GM20431 (cell line): ENCODE data around the gene LRRC75A.

Experiments used
- in situ Hi-C: fragments of 300-500 bp; cut with MseI, MboI; formaldehyde crosslinking; loops from one replicate; pipeline ENCODE4 v1.15.0; 2020; ENCODE audit warnings: low sequenced_read_pairs; ENCODE audit not compliant: unreplicated experiment

LRRC75A gene

GRCh38 chr17:16495561-16495960 is 3.6 kb upstream of the LRRC75A start:
- in situ Hi-C loops = no loop called here

GRCh38 chr17:16494059-16494458 is 2.1 kb upstream of the LRRC75A start:
- in situ Hi-C loops = no loop called here

GRCh38 chr17:16493531-16494046 is 1.6 kb upstream of the LRRC75A start:
- in situ Hi-C loops = no loop called here

GRCh38 chr17:16492613-16493530 is 879 bp upstream of the LRRC75A start:
- in situ Hi-C loops = no loop called here

- in situ Hi-C loops = no loop called here
Observed at GRCh38 chr17:16491131-16491702, 776 bp downstream of the LRRC75A start.

- in situ Hi-C loops = no loop called here
Observed at GRCh38 chr17:16489431-16489830, 2.6 kb downstream of the LRRC75A start.

- in situ Hi-C loops = no loop called here
Observed at GRCh38 chr17:16488968-16489337, 3.0 kb downstream of the LRRC75A start.

- in situ Hi-C loops = no loop called here
Observed at GRCh38 chr17:16488186-16488967, 3.6 kb downstream of the LRRC75A start.

- in situ Hi-C loops = no loop called here
Observed at GRCh38 chr17:16486373-16487250, 5.4 kb downstream of the LRRC75A start.

GRCh38 chr17:16484445-16485175 is 7.4 kb downstream of the LRRC75A start:
- in situ Hi-C loops = no loop called here

GRCh38 chr17:16483021-16483645 is 8.9 kb downstream of the LRRC75A start:
- in situ Hi-C loops = no loop called here

GRCh38 chr17:16482253-16482652 is 9.7 kb downstream of the LRRC75A start:
- in situ Hi-C loops = no loop called here

GRCh38 chr17:16480995-16481394 is 11.0 kb downstream of the LRRC75A start:
- in situ Hi-C loops = no loop called here

- in situ Hi-C loops = no loop called here
Observed at GRCh38 chr17:16479264-16479663, 12.7 kb downstream of the LRRC75A start.

- in situ Hi-C loops = no loop called here
Observed at GRCh38 chr17:16478649-16479048, 13.3 kb downstream of the LRRC75A start.

- in situ Hi-C loops = no loop called here
Observed at GRCh38 chr17:16477666-16478065, 14.3 kb downstream of the LRRC75A start.

- in situ Hi-C loops = no loop called here
Observed at GRCh38 chr17:16477255-16477654, 14.7 kb downstream of the LRRC75A start.

- in situ Hi-C loops = no loop called here
Observed at GRCh38 chr17:16475179-16475704, 16.8 kb downstream of the LRRC75A start.
